ENCODE results near the gene HMHB1.

GRCh38 chr5:143796125-143796524 is 15.8 kb upstream of the HMHB1 start:
- TF ChIP-seq EP300 (IDR thresholded peaks at IDR 0.05; ENCODE audit: borderline replicate concordance) (no peak), RAD21 (IDR thresholded peaks at IDR 0.05; ENCODE audit: low read depth) (no peak), TEAD4 (IDR thresholded peaks at IDR 0.05) (no peak), EGR1 (IDR thresholded peaks at IDR 0.05) (no peak), TAF1 (IDR thresholded peaks at IDR 0.05; ENCODE audit: low read depth) (no peak), CEBPB (IDR thresholded peaks at IDR 0.05) (no peak), TCF12 (IDR thresholded peaks at IDR 0.05; ENCODE audit: low read depth) (no peak), FOXM1 (IDR thresholded peaks at IDR 0.05; ENCODE audit: borderline replicate concordance, low read depth) (no peak), NFIC (IDR thresholded peaks at IDR 0.05) (no peak), YY1 (IDR thresholded peaks at IDR 0.05; ENCODE audit: low read depth) (no peak)
- TF ChIP-seq, protein P1, sequence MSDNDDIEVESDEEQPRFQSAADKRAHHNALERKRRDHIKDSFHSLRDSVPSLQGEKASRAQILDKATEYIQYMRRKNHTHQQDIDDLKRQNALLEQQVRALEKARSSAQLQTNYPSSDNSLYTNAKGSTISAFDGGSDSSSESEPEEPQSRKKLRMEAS (IDR thresholded peaks at IDR 0.05): no peak
- TF ChIP-seq, protein P2, sequence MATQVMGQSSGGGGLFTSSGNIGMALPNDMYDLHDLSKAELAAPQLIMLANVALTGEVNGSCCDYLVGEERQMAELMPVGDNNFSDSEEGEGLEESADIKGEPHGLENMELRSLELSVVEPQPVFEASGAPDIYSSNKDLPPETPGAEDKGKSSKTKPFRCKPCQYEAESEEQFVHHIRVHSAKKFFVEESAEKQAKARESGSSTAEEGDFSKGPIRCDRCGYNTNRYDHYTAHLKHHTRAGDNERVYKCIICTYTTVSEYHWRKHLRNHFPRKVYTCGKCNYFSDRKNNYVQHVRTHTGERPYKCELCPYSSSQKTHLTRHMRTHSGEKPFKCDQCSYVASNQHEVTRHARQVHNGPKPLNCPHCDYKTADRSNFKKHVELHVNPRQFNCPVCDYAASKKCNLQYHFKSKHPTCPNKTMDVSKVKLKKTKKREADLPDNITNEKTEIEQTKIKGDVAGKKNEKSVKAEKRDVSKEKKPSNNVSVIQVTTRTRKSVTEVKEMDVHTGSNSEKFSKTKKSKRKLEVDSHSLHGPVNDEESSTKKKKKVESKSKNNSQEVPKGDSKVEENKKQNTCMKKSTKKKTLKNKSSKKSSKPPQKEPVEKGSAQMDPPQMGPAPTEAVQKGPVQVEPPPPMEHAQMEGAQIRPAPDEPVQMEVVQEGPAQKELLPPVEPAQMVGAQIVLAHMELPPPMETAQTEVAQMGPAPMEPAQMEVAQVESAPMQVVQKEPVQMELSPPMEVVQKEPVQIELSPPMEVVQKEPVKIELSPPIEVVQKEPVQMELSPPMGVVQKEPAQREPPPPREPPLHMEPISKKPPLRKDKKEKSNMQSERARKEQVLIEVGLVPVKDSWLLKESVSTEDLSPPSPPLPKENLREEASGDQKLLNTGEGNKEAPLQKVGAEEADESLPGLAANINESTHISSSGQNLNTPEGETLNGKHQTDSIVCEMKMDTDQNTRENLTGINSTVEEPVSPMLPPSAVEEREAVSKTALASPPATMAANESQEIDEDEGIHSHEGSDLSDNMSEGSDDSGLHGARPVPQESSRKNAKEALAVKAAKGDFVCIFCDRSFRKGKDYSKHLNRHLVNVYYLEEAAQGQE (IDR thresholded peaks at IDR 0.05; ENCODE audit: low read depth): no peak
